ENCODE results near the gene ERGIC1. TPM values are rescaled to one million over a fixed set of nuclear protein-coding genes. Genes with fewer than 3 reads are reported as not detected.

Gene ERGIC1
- total RNA-seq, 1 experiment from 2014 or later: 77.0 TPM

- H3K9ac ChIP-seq (ENCODE audit: extremely low read depth, insufficient read length, low read length): no peak overlapping the region
- no peak overlapping the region for H3K23ac ChIP-seq (ENCODE audit: insufficient read length, low read depth, low read length)
- H3K4ac ChIP-seq (ENCODE audit: low read depth, low read length): no peak overlapping the region
- H3K14ac ChIP-seq (ENCODE audit: insufficient read depth, low read length): no peak overlapping the region
- H3K79me1 ChIP-seq (ENCODE audit: insufficient read depth, low read depth, low read length, poor library complexity, severe bottlenecking): peaks cover 2% of the 10 kb centered on the region
- no peak overlapping the region for H3K18ac ChIP-seq (ENCODE audit: insufficient read length, low read depth, low read length)
- no peak overlapping the region for H3K4me2 ChIP-seq (ENCODE audit: insufficient read depth, insufficient read length, low read length)
- H4K8ac ChIP-seq (replicated peaks; ENCODE audit: insufficient read length, low read depth, low read length): no peak overlapping the region
- no peak overlapping the region for H4K91ac ChIP-seq (ENCODE audit: insufficient read length, low read depth, low read length)
- TF ChIP-seq CTCF (conservative IDR thresholded peaks at IDR 0.05): no peak
- no peak overlapping the region for H2BK12ac ChIP-seq (ENCODE audit: insufficient read length, low read depth, low read length)
- Mint-ChIP-seq H3K27ac (no peak overlapping the region), H3K4me3 (no peak overlapping the region), H3K27me3 (ENCODE audit: low read depth) (no peaks in the 10 kb centered on the region; the same call in 1 of the 2 replicates), H3K9me3 (no peaks in the 10 kb centered on the region), H3K4me1 (peaks cover 37 to 47% of the 10 kb centered on the region in 2 experiments), H3K36me3 (ENCODE audit: insufficient read depth in 1 of 3, low read depth in 3 of 3) (peaks cover 0 to 2% (median 0%) of the 10 kb centered on the region in 3 experiments; a peak in 1 of 7 replicates)
- no peak overlapping the region for H2BK15ac ChIP-seq (ENCODE audit: low read depth, low read length)
- H3K27me3 ChIP-seq (ENCODE audit: insufficient read depth, low read length): no peaks in the 10 kb centered on the region
- no peak overlapping the region for H3K27ac ChIP-seq (ENCODE audit: insufficient read length, low read depth, low read length)
- no peak overlapping the region for H2AFZ ChIP-seq (ENCODE audit: low read length)
- no CpG with 5 or more reads among the region's 4 CpGs for WGBS (ENCODE audit: extremely low coverage, insufficient read length, low lambda C conversion rate)
- no peaks in the 10 kb centered on the region for H3K9me3 ChIP-seq (ENCODE audit: control insufficient read depth, low read depth, low read length)
- no peak overlapping the region for H3K56ac ChIP-seq (ENCODE audit: insufficient read length, low read depth, low read length)
- H2AK5ac ChIP-seq (ENCODE audit: insufficient read length, low read length): no peak overlapping the region
- no peak overlapping the region for H2BK5ac ChIP-seq (ENCODE audit: insufficient read length, low read length)
- no peaks in the 10 kb centered on the region for H4K20me1 ChIP-seq (ENCODE audit: control insufficient read depth, insufficient read depth, insufficient read length)
- H4K5ac ChIP-seq (ENCODE audit: insufficient read length, low read depth, low read length): no peak overlapping the region
- H3K23me2 ChIP-seq (ENCODE audit: insufficient read length, low read depth, low read length, poor library complexity, severe bottlenecking): no peaks in the 10 kb centered on the region
- no peaks in the 10 kb centered on the region; the same call in 1 of the 2 replicates for H3K79me2 ChIP-seq (ENCODE audit: insufficient read depth, low read length)
- H3K4me1 ChIP-seq (ENCODE audit: insufficient read depth, low read length): peaks cover 7% of the 10 kb centered on the region
- H2BK120ac ChIP-seq (ENCODE audit: low read depth, low read length, poor library complexity, severe bottlenecking): no peak overlapping the region
- H3T11ph ChIP-seq (ENCODE audit: low read length): no peak overlapping the region
- no peak overlapping the region for H2BK20ac ChIP-seq (ENCODE audit: low read depth, low read length, poor library complexity, severe bottlenecking)
- DNase-seq: no peak
Measured at GRCh38 chr5:172870291-172870714, 36.3 kb downstream of the ERGIC1 start.

All from H9 (cell line).